ENCODE results near the gene KAT6B. TPM values are rescaled to one million over a fixed set of nuclear protein-coding genes. Genes with fewer than 3 reads are reported as not detected.

KAT6B gene
- total and polyA plus RNA-seq, 7 experiments from 2014 or later = 33.2 to 80.5 (median 63.6) TPM

- Mint-ChIP-seq H3K4me1 (peaks cover 9 to 82% (median 66%) of the 10 kb centered on the region in 7 donors), H3K4me3 (no peak overlapping the region), H3K36me3 (peaks cover 0 to 23% (median 6%) of the 10 kb centered on the region in 5 donors), H3K27ac (peak overlapping the region in 3 of 9 donors; percentile 2 to 52 (median 10)), H3K9me3 (peaks cover 0 to 2% (median 0%) of the 10 kb centered on the region in 11 donors), H3K27me3 (no peaks in the 10 kb centered on the region)
- intact Hi-C loops (cut with micrococcal nuclease) = no loop called here
- ChIA-PET CTCF (no interaction called here), POLR2A (no interaction called here)
- ATAC-seq (no peak), DNase-seq (no peak)
- no peaks in the 10 kb centered on the region for H3K27me3 ChIP-seq (ENCODE audit: control insufficient read depth in 2 of 2, insufficient read depth in 2 of 2, low read length in 2 of 2)
- H3K4me1 ChIP-seq (ENCODE audit: control insufficient read depth in 2 of 2, insufficient read depth in 2 of 2, low read length in 2 of 2) = no peaks in the 10 kb centered on the region
- no peak overlapping the region for H3K27ac ChIP-seq (ENCODE audit: low read depth, low read length)
- no peak overlapping the region for H3K4me3 ChIP-seq (ENCODE audit: low read length)
- no peaks in the 10 kb centered on the region for H3K9me3 ChIP-seq (ENCODE audit: control insufficient read depth in 2 of 3, low read length in 3 of 3)
- H3K36me3 ChIP-seq (ENCODE audit: control insufficient read depth in 2 of 3, insufficient read depth in 3 of 3, low read length in 3 of 3) = no peaks in the 10 kb centered on the region
Observed at GRCh38 chr10:74883428-74883827, 57.0 kb downstream of the KAT6B start.

- Histone ChIP-seq H3K27me3 (ENCODE audit: control insufficient read depth in 2 of 2, insufficient read depth in 2 of 2, low read length in 2 of 2) (no peaks in the 10 kb centered on the region), H3K27ac (ENCODE audit: low read depth, low read length) (no peak overlapping the region), H3K9me3 (ENCODE audit: control insufficient read depth in 2 of 3, low read length in 3 of 3) (no peaks in the 10 kb centered on the region), H3K4me1 (ENCODE audit: control insufficient read depth in 2 of 2, insufficient read depth in 2 of 2, low read length in 2 of 2) (no peaks in the 10 kb centered on the region), H3K4me3 (ENCODE audit: low read length) (no peak overlapping the region), H3K36me3 (ENCODE audit: control insufficient read depth in 2 of 3, insufficient read depth in 3 of 3, low read length in 3 of 3) (no peaks in the 10 kb centered on the region)
- intact Hi-C loops (cut with micrococcal nuclease) = no loop called here
- no peak overlapping the region for H3K4me3 Mint-ChIP-seq
- CTCF ChIA-PET = interaction anchor here (0.7 kb wide), 1 partner anchor 15 kb away, joined by 3 read pairs; no protein-coding TSS in a partner anchor
- no peaks in the 10 kb centered on the region for H3K27me3 Mint-ChIP-seq
- ATAC-seq (no peak), DNase-seq (no peak)
- POLR2A ChIA-PET = no interaction called here
- H3K36me3 Mint-ChIP-seq = peaks cover 0 to 8% (median 4%) of the 10 kb centered on the region in 5 donors
- no peaks in the 10 kb centered on the region for H3K9me3 Mint-ChIP-seq
- H3K4me1 Mint-ChIP-seq = peaks cover 24 to 81% (median 67%) of the 10 kb centered on the region in 7 donors
- H3K27ac Mint-ChIP-seq = peak overlapping the region in 4 of 9 donors; percentile 2 to 36 (median 11)
Observed at GRCh38 chr10:74887614-74888284, 61.3 kb downstream of the KAT6B start.

GRCh38 chr10:74888962-74889661, 62.7 kb downstream of the KAT6B start:
- CTCF ChIA-PET = interaction anchor here (0.5 kb wide), 1 partner anchor 152 kb away, joined by 4 read pairs; no protein-coding TSS in a partner anchor

DNA sequence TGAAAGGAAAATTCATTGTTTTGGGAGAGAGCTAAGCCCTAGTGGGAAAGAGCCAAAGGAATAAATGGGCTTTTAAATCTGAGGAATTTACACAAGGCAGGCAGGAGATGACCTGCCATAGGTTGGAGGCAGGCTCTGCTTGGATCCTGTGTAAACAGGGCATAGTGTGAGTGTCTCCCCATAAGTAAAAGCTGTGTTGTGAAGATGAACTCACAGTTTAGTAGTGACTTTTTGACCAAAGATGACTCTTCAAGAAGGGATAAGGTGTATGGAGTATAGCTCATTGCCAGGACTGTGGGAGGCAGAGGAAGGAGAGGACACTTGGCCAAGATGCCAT, 63.2 kb downstream of the KAT6B start:
- H3K9me3 Mint-ChIP-seq = no peaks in the 10 kb centered on the region
- H3K4me3 ChIP-seq (ENCODE audit: low read length) = no peak overlapping the region
- ATAC-seq = no peak
- H3K36me3 Mint-ChIP-seq = peaks cover 0 to 13% (median 6%) of the 10 kb centered on the region in 5 donors
- H3K27me3 ChIP-seq (ENCODE audit: control insufficient read depth in 2 of 2, insufficient read depth in 2 of 2, low read length in 2 of 2) = no peaks in the 10 kb centered on the region
- H3K4me1 Mint-ChIP-seq = peaks cover 18 to 74% (median 60%) of the 10 kb centered on the region in 7 donors
- no peaks in the 10 kb centered on the region for H3K4me1 ChIP-seq (ENCODE audit: control insufficient read depth in 2 of 2, insufficient read depth in 2 of 2, low read length in 2 of 2)
- intact Hi-C loops (cut with micrococcal nuclease) = no loop called here
- POLR2A ChIA-PET = interaction anchor here (1.0 kb wide), 1 partner anchor 13 kb away, joined by 3 read pairs; no protein-coding TSS in a partner anchor
- CTCF ChIA-PET = no interaction called here
- peak overlapping the region in 2 of 10 donors; percentile 20 to 39 for H3K4me3 Mint-ChIP-seq
- DNase-seq = no peak
- H3K27ac ChIP-seq (ENCODE audit: low read depth, low read length) = no peak overlapping the region
- peak overlapping the region in 5 of 9 donors; percentile 5 to 85 (median 57) for H3K27ac Mint-ChIP-seq
- no peaks in the 10 kb centered on the region for H3K27me3 Mint-ChIP-seq
- H3K36me3 ChIP-seq (ENCODE audit: control insufficient read depth in 2 of 3, insufficient read depth in 3 of 3, low read length in 3 of 3) = no peaks in the 10 kb centered on the region
- no peaks in the 10 kb centered on the region for H3K9me3 ChIP-seq (ENCODE audit: control insufficient read depth in 2 of 3, low read length in 3 of 3)

More at GRCh38 chr10:74888962-74889661, 62.7 kb downstream of the KAT6B start:
- POLR2A ChIA-PET = interaction anchor here (1.0 kb wide), 1 partner anchor 12 kb away, joined by 3 read pairs; no protein-coding TSS in a partner anchor
- Histone ChIP-seq H3K4me3 (ENCODE audit: low read length) (no peak overlapping the region), H3K27ac (ENCODE audit: low read depth, low read length) (no peak overlapping the region), H3K27me3 (ENCODE audit: control insufficient read depth in 2 of 2, insufficient read depth in 2 of 2, low read length in 2 of 2) (no peaks in the 10 kb centered on the region), H3K36me3 (ENCODE audit: control insufficient read depth in 2 of 3, insufficient read depth in 3 of 3, low read length in 3 of 3) (no peaks in the 10 kb centered on the region), H3K9me3 (ENCODE audit: control insufficient read depth in 2 of 3, low read length in 3 of 3) (no peaks in the 10 kb centered on the region), H3K4me1 (ENCODE audit: control insufficient read depth in 2 of 2, insufficient read depth in 2 of 2, low read length in 2 of 2) (no peaks in the 10 kb centered on the region)
- Mint-ChIP-seq H3K27ac (peak overlapping the region in 6 of 9 donors; percentile 5 to 85 (median 56)), H3K36me3 (peaks cover 0 to 10% (median 4%) of the 10 kb centered on the region in 5 donors), H3K9me3 (no peaks in the 10 kb centered on the region), H3K4me3 (peak overlapping the region in 1 of 10 donors; percentile 9), H3K4me1 (peaks cover 19 to 71% (median 57%) of the 10 kb centered on the region in 7 donors), H3K27me3 (no peaks in the 10 kb centered on the region)
- ATAC-seq (no peak), DNase-seq (no peak)
- intact Hi-C loops (cut with micrococcal nuclease) = no loop called here

DNA sequence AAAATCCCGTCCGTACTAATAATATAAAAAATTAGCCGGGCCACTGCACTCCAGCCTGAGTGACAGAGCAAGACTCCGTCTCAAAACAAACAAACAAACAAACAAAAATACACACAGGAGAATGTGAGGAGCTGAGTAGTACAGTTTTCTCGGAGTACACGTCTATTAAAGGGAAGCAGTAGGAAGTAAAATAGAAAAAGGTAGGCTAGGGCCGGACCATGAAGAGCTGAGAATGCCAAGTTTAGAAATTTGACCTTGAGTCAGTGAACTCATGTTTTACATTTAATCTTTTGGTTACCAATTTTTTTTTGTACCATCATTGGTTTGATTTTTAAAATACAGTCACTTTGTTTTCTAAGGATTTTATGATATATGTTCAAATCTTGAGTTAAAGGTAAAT, 64.1 kb downstream of the KAT6B start:
- ChIA-PET POLR2A (no interaction called here), CTCF (no interaction called here)
- intact Hi-C loops (cut with micrococcal nuclease) = loop anchor here in 1 of 2 donors (10.0 kb wide), 1 partner anchor 124 kb away; no protein-coding TSS in a partner anchor
- Mint-ChIP-seq H3K4me3 (no peak overlapping the region), H3K27me3 (no peaks in the 10 kb centered on the region), H3K9me3 (no peaks in the 10 kb centered on the region), H3K27ac (no peak overlapping the region), H3K36me3 (peaks cover 0 to 15% (median 6%) of the 10 kb centered on the region in 5 donors), H3K4me1 (peaks cover 18 to 79% (median 68%) of the 10 kb centered on the region in 7 donors)
- H3K27me3 ChIP-seq (ENCODE audit: control insufficient read depth in 2 of 2, insufficient read depth in 2 of 2, low read length in 2 of 2) = no peaks in the 10 kb centered on the region
- ATAC-seq (no peak), DNase-seq (no peak)
- no peak overlapping the region for H3K27ac ChIP-seq (ENCODE audit: low read depth, low read length)
- no peak overlapping the region for H3K4me3 ChIP-seq (ENCODE audit: low read length)
- H3K4me1 ChIP-seq (ENCODE audit: control insufficient read depth in 2 of 2, insufficient read depth in 2 of 2, low read length in 2 of 2) = no peaks in the 10 kb centered on the region
- no peaks in the 10 kb centered on the region for H3K36me3 ChIP-seq (ENCODE audit: control insufficient read depth in 2 of 3, insufficient read depth in 3 of 3, low read length in 3 of 3)
- no peaks in the 10 kb centered on the region for H3K9me3 ChIP-seq (ENCODE audit: control insufficient read depth in 2 of 3, low read length in 3 of 3)

GRCh38 chr10:74891053-74891452, 64.7 kb downstream of the KAT6B start:
- intact Hi-C loops (cut with micrococcal nuclease) = loop anchor here in 1 of 2 donors (10.0 kb wide), 1 partner anchor 124 kb away; no protein-coding TSS in a partner anchor
- H3K9me3 ChIP-seq (ENCODE audit: control insufficient read depth in 2 of 3, low read length in 3 of 3) = no peaks in the 10 kb centered on the region
- H3K4me3 Mint-ChIP-seq = no peak overlapping the region
- H3K36me3 ChIP-seq (ENCODE audit: control insufficient read depth in 2 of 3, insufficient read depth in 3 of 3, low read length in 3 of 3) = no peaks in the 10 kb centered on the region
- H3K36me3 Mint-ChIP-seq = peaks cover 0 to 18% (median 6%) of the 10 kb centered on the region in 5 donors
- CTCF ChIA-PET = no interaction called here
- no peaks in the 10 kb centered on the region for H3K27me3 ChIP-seq (ENCODE audit: control insufficient read depth in 2 of 2, insufficient read depth in 2 of 2, low read length in 2 of 2)
- H3K4me1 Mint-ChIP-seq = peaks cover 21 to 79% (median 70%) of the 10 kb centered on the region in 7 donors
- ATAC-seq (no peak), DNase-seq (no peak)
- no peaks in the 10 kb centered on the region for H3K27me3 Mint-ChIP-seq
- no peaks in the 10 kb centered on the region for H3K9me3 Mint-ChIP-seq
- POLR2A ChIA-PET = no interaction called here
- H3K27ac ChIP-seq (ENCODE audit: low read depth, low read length) = no peak overlapping the region
- H3K4me1 ChIP-seq (ENCODE audit: control insufficient read depth in 2 of 2, insufficient read depth in 2 of 2, low read length in 2 of 2) = no peaks in the 10 kb centered on the region
- no peak overlapping the region for H3K4me3 ChIP-seq (ENCODE audit: low read length)
- H3K27ac Mint-ChIP-seq = peak overlapping the region in 1 of 9 donors; percentile 3
